ENCODE results near the gene MPC1L.
A peak's percentile ranks its signal among the peaks of the same experiment; 100 is the strongest.

MPC1L gene

GRCh38 chrX:40632199-40632598 is 9.0 kb downstream of the MPC1L start:
- no peak for DNase-seq

- DNase-seq, result no peak
Observed at GRCh38 chrX:40637687-40638086, 14.5 kb downstream of the MPC1L start.

- DNase-seq, result no peak
Observed at GRCh38 chrX:40644176-40644575, 20.9 kb downstream of the MPC1L start.

- no peak for DNase-seq
Observed at GRCh38 chrX:40644821-40645358, 21.7 kb downstream of the MPC1L start.

GRCh38 chrX:40646489-40647306 is 23.5 kb downstream of the MPC1L start:
- DNase-seq, result no peak

GRCh38 chrX:40647307-40648197 is 24.3 kb downstream of the MPC1L start, which contains the start of gene CXorf38:
TSS of gene CXorf38 (minus strand) at chrX:40647561. CDS start at chrX:40647520, 41 bp downstream.
- peak; percentile 85 for DNase-seq

GRCh38 chrX:40651620-40652223 is 28.5 kb downstream of the MPC1L start:
- peak; percentile 74 for DNase-seq

- no peak for DNase-seq
Observed at GRCh38 chrX:40652664-40653063, 29.4 kb downstream of the MPC1L start.

GRCh38 chrX:40653535-40653934 is 30.3 kb downstream of the MPC1L start:
- no peak for DNase-seq

GRCh38 chrX:40660381-40660780 is 37.2 kb downstream of the MPC1L start:
- DNase-seq, result no peak

- no peak for DNase-seq
Observed at GRCh38 chrX:40661489-40661888, 38.3 kb downstream of the MPC1L start.

GRCh38 chrX:40663078-40663740 is 40.0 kb downstream of the MPC1L start:
- no peak for DNase-seq

- DNase-seq, result no peak
Observed at GRCh38 chrX:40663880-40664630, 40.8 kb downstream of the MPC1L start.

- DNase-seq, result no peak
Observed at GRCh38 chrX:40671126-40671525, 47.9 kb downstream of the MPC1L start.
